Measurements from ENCODE around the gene GRID1.

GRID1 gene

DNA sequence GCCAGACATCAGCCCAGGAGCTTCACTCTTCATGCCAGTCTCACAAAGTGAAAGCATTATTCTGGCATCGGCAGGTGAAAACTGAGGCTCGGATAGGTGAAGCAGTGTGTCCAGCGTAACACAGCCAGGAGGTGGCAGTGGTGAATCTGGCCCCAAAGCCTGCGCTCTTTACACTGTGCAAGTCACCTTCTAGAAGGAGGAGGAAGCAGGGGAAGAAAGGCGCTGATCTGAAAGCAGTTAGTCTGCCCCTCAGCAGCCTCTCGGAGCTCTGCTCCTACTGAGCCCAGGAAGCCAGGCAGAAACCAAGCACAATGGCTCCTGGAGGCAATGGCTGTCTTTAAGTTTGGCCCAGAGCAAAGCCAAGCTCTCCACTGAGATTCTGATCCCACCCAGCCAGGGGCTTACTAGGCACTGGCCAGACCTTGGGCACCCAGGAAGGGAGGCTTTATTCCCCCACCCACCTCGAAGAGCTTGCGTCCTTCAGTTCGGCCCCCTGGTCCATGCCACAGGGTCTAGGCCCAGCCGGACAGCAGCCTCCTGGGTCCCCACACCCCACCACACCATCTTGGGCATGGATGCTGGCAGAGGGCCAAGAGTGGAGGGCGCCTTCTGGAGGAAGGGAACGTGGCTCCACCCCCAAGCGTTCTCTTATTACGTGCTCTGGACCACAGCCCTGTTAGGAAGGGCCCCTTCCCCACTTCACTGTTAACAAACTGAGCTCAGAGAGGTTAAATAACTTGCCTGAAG, 104.5 kb downstream of the GRID1 start:
- Histone ChIP-seq H3F3A (ENCODE audit: insufficient read depth, low read length) (no peaks in the 10 kb centered on the region), H3K79me2 (ENCODE audit: insufficient read depth, low read length) (no peaks in the 10 kb centered on the region), H4K20me1 (ENCODE audit: insufficient read depth, low read length) (no peaks in the 10 kb centered on the region), H3K9me3 (ENCODE audit: low read length) (no peaks in the 10 kb centered on the region), H3K9me2 (ENCODE audit: low read depth, low read length) (no peaks in the 10 kb centered on the region), H3K4me2 (ENCODE audit: low read length) (no peak overlapping the region), H3K27ac (ENCODE audit: low read depth, low read length, poor library complexity, severe bottlenecking) (no peak overlapping the region), H3K27me3 (ENCODE audit: insufficient read depth, low read length) (peaks cover 4% of the 10 kb centered on the region; the same call in 1 of the 2 replicates), H3K9ac (ENCODE audit: low read length) (no peak overlapping the region), H3K4me1 (ENCODE audit: insufficient read depth, low read length, severe bottlenecking) (no peaks in the 10 kb centered on the region), H3K4me3 (ENCODE audit: low read depth, low read length, poor library complexity, severe bottlenecking) (no peak overlapping the region), H2AFZ (ENCODE audit: low read length) (no peak overlapping the region), H3K36me3 (ENCODE audit: insufficient read depth, low read length) (no peaks in the 10 kb centered on the region)
- TF ChIP-seq, protein P1, sequence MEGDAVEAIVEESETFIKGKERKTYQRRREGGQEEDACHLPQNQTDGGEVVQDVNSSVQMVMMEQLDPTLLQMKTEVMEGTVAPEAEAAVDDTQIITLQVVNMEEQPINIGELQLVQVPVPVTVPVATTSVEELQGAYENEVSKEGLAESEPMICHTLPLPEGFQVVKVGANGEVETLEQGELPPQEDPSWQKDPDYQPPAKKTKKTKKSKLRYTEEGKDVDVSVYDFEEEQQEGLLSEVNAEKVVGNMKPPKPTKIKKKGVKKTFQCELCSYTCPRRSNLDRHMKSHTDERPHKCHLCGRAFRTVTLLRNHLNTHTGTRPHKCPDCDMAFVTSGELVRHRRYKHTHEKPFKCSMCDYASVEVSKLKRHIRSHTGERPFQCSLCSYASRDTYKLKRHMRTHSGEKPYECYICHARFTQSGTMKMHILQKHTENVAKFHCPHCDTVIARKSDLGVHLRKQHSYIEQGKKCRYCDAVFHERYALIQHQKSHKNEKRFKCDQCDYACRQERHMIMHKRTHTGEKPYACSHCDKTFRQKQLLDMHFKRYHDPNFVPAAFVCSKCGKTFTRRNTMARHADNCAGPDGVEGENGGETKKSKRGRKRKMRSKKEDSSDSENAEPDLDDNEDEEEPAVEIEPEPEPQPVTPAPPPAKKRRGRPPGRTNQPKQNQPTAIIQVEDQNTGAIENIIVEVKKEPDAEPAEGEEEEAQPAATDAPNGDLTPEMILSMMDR (IDR thresholded peaks at IDR 0.05; ENCODE audit: low read length): peak; percentile 54
- TF ChIP-seq EZH2 (IDR thresholded peaks at IDR 0.05; ENCODE audit: borderline replicate concordance, low read length): no peak

DNA sequence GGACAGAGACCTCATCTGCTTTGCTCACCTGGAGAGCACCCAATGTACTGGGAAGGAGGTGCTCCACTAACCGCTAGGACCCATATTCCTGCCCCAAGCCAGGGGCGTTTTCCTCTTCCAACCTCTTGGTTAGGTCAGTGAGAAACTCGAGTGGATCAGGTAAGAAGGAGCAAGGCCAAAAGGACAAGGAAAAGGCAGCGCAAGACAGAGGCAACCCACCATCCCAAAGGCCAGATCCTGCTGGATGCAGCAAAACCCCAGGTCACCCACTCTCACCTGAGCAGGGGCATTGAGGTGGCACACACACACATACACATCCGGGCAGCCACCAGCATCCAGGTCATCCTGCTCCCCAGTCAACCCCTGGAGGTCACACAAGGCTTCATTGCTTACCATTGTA, 105.1 kb downstream of the GRID1 start:
- no peaks in the 10 kb centered on the region for H4K20me1 ChIP-seq (ENCODE audit: insufficient read depth, low read length)
- peaks cover 4% of the 10 kb centered on the region; the same call in 1 of the 2 replicates for H3K27me3 ChIP-seq (ENCODE audit: insufficient read depth, low read length)
- H3K9me3 ChIP-seq (ENCODE audit: low read length): no peaks in the 10 kb centered on the region
- no peak overlapping the region for H3K4me2 ChIP-seq (ENCODE audit: low read length)
- H3K27ac ChIP-seq (ENCODE audit: low read depth, low read length, poor library complexity, severe bottlenecking): no peak overlapping the region
- H3K9ac ChIP-seq (ENCODE audit: low read length): no peak overlapping the region
- H3K4me1 ChIP-seq (ENCODE audit: insufficient read depth, low read length, severe bottlenecking): no peaks in the 10 kb centered on the region
- no peaks in the 10 kb centered on the region for H3K79me2 ChIP-seq (ENCODE audit: insufficient read depth, low read length)
- H3K9me2 ChIP-seq (ENCODE audit: low read depth, low read length): no peaks in the 10 kb centered on the region
- no peaks in the 10 kb centered on the region for H3F3A ChIP-seq (ENCODE audit: insufficient read depth, low read length)
- TF ChIP-seq, protein P1 (IDR thresholded peaks at IDR 0.05; ENCODE audit: low read length): no peak
- TF ChIP-seq EZH2 (IDR thresholded peaks at IDR 0.05; ENCODE audit: borderline replicate concordance, low read length): no peak
- H2AFZ ChIP-seq (ENCODE audit: low read length): no peak overlapping the region
- no peak overlapping the region for H3K4me3 ChIP-seq (ENCODE audit: low read depth, low read length, poor library complexity, severe bottlenecking)
- no peaks in the 10 kb centered on the region for H3K36me3 ChIP-seq (ENCODE audit: insufficient read depth, low read length)

DNA sequence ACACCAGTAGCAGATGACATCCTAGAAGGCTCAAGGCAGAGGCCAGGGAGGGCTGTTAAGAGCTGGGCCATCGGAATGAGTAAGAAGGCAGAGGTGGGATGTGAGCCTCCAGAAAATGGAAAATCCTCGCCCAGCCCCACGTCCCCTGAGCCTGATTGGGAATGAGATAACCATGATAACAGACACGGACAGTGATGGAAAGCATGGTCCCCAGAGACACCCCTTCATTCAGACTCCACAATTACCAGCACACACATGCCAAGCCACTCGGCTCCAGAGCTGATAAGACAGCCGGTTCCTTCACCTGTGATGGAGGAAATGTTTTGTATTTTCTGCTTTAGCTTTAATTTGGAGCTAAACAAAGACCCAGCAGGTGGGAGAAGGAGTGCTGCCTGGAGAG, 106.0 kb downstream of the GRID1 start:
- no peaks in the 10 kb centered on the region for H3K4me1 ChIP-seq (ENCODE audit: insufficient read depth, low read length, severe bottlenecking)
- H2AFZ ChIP-seq (ENCODE audit: low read length): no peak overlapping the region
- no peak overlapping the region for H3K9ac ChIP-seq (ENCODE audit: low read length)
- H3K27me3 ChIP-seq (ENCODE audit: insufficient read depth, low read length): no peaks in the 10 kb centered on the region; the same call in none of the 2 replicates
- no peaks in the 10 kb centered on the region for H3F3A ChIP-seq (ENCODE audit: insufficient read depth, low read length)
- TF ChIP-seq, protein P1 (IDR thresholded peaks at IDR 0.05; ENCODE audit: low read length): no peak
- TF ChIP-seq EZH2 (IDR thresholded peaks at IDR 0.05; ENCODE audit: borderline replicate concordance, low read length): no peak
- H3K4me3 ChIP-seq (ENCODE audit: low read depth, low read length, poor library complexity, severe bottlenecking): no peak overlapping the region
- H3K9me2 ChIP-seq (ENCODE audit: low read depth, low read length): no peaks in the 10 kb centered on the region
- H3K9me3 ChIP-seq (ENCODE audit: low read length): no peaks in the 10 kb centered on the region
- H3K27ac ChIP-seq (ENCODE audit: low read depth, low read length, poor library complexity, severe bottlenecking): no peak overlapping the region
- no peaks in the 10 kb centered on the region for H3K36me3 ChIP-seq (ENCODE audit: insufficient read depth, low read length)
- H4K20me1 ChIP-seq (ENCODE audit: insufficient read depth, low read length): no peaks in the 10 kb centered on the region
- no peak overlapping the region for H3K4me2 ChIP-seq (ENCODE audit: low read length)
- no peaks in the 10 kb centered on the region for H3K79me2 ChIP-seq (ENCODE audit: insufficient read depth, low read length)
